Retinal pigment epithelial cell (primary cell): ENCODE measurements around the gene MOCOS.
A peak's percentile ranks its signal among the peaks of the same experiment; 100 is the strongest.
"Not testable (repeated sequence)": the region's sequence is repeated elsewhere in the genome, so short reads cannot be mapped to it uniquely, and the experiment has no call there.

Source experiments
- DNase-seq: peaks from one replicate; pipeline ENCODE4 v3.0.0-alpha.2; 2010; ENCODE audit warnings: low read depth
- H3K4me3 ChIP-seq: 2 replicates; pipeline ENCODE4 v1.5.1; 2011; ENCODE audit warnings: mild to moderate bottlenecking, low read length, control low read depth, moderate library complexity
- TF ChIP-seq, protein P1 (sequence below): conservative IDR thresholded peaks from 2 replicates; pipeline ENCODE4 v1.5.1; 2011; ENCODE audit warnings: low read depth, low read length, control low read depth, inconsistent platforms

The MOCOS gene

DNA sequence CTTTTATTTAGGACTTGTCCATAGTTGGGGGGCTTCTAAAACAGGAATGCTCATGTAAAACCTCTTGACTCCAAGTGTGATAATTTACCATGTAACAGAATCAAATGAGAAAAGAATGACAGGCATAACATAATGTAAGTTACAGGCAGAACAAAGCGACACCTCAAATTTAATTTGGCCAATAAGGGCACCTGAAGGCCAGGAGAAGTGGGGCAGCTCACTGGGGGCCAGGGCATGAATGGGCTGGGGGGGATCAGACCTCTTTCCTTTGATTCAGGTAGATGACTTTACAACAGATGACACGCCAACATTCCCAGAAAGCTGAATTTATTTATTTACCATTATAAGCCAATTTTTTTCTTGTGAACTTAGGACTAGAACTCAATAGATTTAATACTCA, 14.5 kb downstream of the MOCOS start:
- no peak for DNase-seq
- TF ChIP-seq, protein P1, sequence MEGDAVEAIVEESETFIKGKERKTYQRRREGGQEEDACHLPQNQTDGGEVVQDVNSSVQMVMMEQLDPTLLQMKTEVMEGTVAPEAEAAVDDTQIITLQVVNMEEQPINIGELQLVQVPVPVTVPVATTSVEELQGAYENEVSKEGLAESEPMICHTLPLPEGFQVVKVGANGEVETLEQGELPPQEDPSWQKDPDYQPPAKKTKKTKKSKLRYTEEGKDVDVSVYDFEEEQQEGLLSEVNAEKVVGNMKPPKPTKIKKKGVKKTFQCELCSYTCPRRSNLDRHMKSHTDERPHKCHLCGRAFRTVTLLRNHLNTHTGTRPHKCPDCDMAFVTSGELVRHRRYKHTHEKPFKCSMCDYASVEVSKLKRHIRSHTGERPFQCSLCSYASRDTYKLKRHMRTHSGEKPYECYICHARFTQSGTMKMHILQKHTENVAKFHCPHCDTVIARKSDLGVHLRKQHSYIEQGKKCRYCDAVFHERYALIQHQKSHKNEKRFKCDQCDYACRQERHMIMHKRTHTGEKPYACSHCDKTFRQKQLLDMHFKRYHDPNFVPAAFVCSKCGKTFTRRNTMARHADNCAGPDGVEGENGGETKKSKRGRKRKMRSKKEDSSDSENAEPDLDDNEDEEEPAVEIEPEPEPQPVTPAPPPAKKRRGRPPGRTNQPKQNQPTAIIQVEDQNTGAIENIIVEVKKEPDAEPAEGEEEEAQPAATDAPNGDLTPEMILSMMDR = no peak
- H3K4me3 ChIP-seq = no peak overlapping the region

- no peak overlapping the region for H3K4me3 ChIP-seq
- DNase-seq = no peak
- TF ChIP-seq, protein P1 = no peak
Measured at GRCh38 chr18:36203360-36203895, 16.1 kb downstream of the MOCOS start.

GRCh38 chr18:36205166-36205565, 17.9 kb downstream of the MOCOS start:
- TF ChIP-seq, protein P1 = no peak
- no peak overlapping the region for H3K4me3 ChIP-seq
- DNase-seq = no peak

GRCh38 chr18:36207303-36207702, 20.0 kb downstream of the MOCOS start:
- no peak overlapping the region for H3K4me3 ChIP-seq
- no peak for DNase-seq
- TF ChIP-seq, protein P1 = no peak

- not testable (repeated sequence) for H3K4me3 ChIP-seq, DNase-seq
Measured at GRCh38 chr18:36207969-36208368, 20.7 kb downstream of the MOCOS start.

- no peak overlapping the region for H3K4me3 ChIP-seq
- TF ChIP-seq, protein P1 = no peak
- DNase-seq = no peak
Measured at GRCh38 chr18:36211612-36212065, 24.3 kb downstream of the MOCOS start.

- TF ChIP-seq, protein P1 = peak; percentile 31
- no peak for DNase-seq
Measured at GRCh38 chr18:36212301-36213171, 25.2 kb downstream of the MOCOS start.

More at GRCh38 chr18:36212301-36213171, 25.2 kb downstream of the MOCOS start:
- H3K4me3 ChIP-seq = no peak overlapping the region
